Fibroblast of lung (primary cell): ENCODE data around the gene NDC1. TPM values are rescaled to one million over a fixed set of nuclear protein-coding genes. Genes with fewer than 3 reads are reported as not detected.

Experiments used
- DNase-seq, 2 donors: peaks; one replicate each; pipeline versions ENCODE4 v3.0.0 to v3.0.0-alpha.2; 2010; ENCODE audit warnings: low read depth in 2 of 2
- H2AFZ ChIP-seq: 2 replicates; pipeline ENCODE4 v1.5.1; 2012; ENCODE audit warnings: low read length, control low read depth, inconsistent platforms
- H3K27ac ChIP-seq: 2 replicates; pipeline ENCODE4 v1.5.1; 2011; ENCODE audit warnings: low read length, control low read depth; ENCODE audit not compliant: insufficient read depth
- H3K27me3 ChIP-seq: 2 replicates; pipeline ENCODE4 v1.5.1; 2011; ENCODE audit warnings: mild to moderate bottlenecking, low read length; ENCODE audit not compliant: control insufficient read depth, insufficient read depth
- H3K36me3 ChIP-seq: 2 replicates; pipeline ENCODE4 v1.5.1; 2011; ENCODE audit warnings: low read length; ENCODE audit not compliant: control insufficient read depth, insufficient read depth
- H3K4me1 ChIP-seq: 2 replicates; pipeline ENCODE4 v1.5.1; 2011; ENCODE audit warnings: low read length; ENCODE audit not compliant: control insufficient read depth, insufficient read depth; ENCODE audit errors: extremely low read depth
- H3K4me2 ChIP-seq: 2 replicates; pipeline ENCODE4 v1.5.1; 2011; ENCODE audit warnings: low read length, control low read depth; ENCODE audit not compliant: insufficient read depth; ENCODE audit errors: extremely low read depth
- H3K4me3 ChIP-seq, 4 experiments: fragments of 200-600 bp in 1 of 4; sonication (generic) in 1 of 4; replicated peaks in 1 of 4; 2 replicates each; pipeline ENCODE4 v1.5.1; 2011 to 2016; ENCODE audit warnings: low read length in 4 of 4, low read depth in 3 of 4, mild to moderate bottlenecking in 3 of 4, control low read depth in 2 of 4, inconsistent platforms in 1 of 4, mixed read lengths in 1 of 4; ENCODE audit not compliant: insufficient read depth in 1 of 4; ENCODE audit errors: control extremely low read depth in 1 of 4
- H3K79me2 ChIP-seq: 2 replicates; pipeline ENCODE4 v1.5.1; 2012; ENCODE audit warnings: mild to moderate bottlenecking, low read length, inconsistent platforms; ENCODE audit not compliant: control insufficient read depth, insufficient read depth
- H3K9ac ChIP-seq: 2 replicates; pipeline ENCODE4 v1.5.1; 2011; ENCODE audit warnings: mild to moderate bottlenecking, low read length, control low read depth; ENCODE audit not compliant: insufficient read depth
- H3K9me3 ChIP-seq: 2 replicates; pipeline ENCODE4 v1.5.1; 2012; ENCODE audit warnings: low read depth, low read length; ENCODE audit not compliant: control insufficient read depth, insufficient read depth
- H4K20me1 ChIP-seq: 2 replicates; pipeline ENCODE4 v1.5.1; 2011; ENCODE audit warnings: low read length; ENCODE audit not compliant: control insufficient read depth, insufficient read depth; ENCODE audit errors: extremely low read depth
- CTCF ChIP-seq, 2 donors: IDR thresholded peaks in 1 of 2; conservative IDR thresholded peaks in 1 of 2; 1 replicate in 1 of 2; 2 replicates in 1 of 2; pipeline ENCODE4 v1.5.1; 2011 to 2012; ENCODE audit warnings: low read length in 2 of 2, control low read depth in 1 of 2, inconsistent platforms in 1 of 2, low read depth in 1 of 2, mild to moderate bottlenecking in 1 of 2
- EZH2 ChIP-seq: IDR thresholded peaks from 2 replicates; pipeline ENCODE4 v1.5.1; 2012; ENCODE audit warnings: low read length, control low read depth, mild to moderate bottlenecking; ENCODE audit errors: missing control alignments
- polyA plus RNA-seq, 2 donors: library from polyadenylated mRNA; depleted of rRNA in 1 of 2; stranded (reverse) in 1 of 2; unstranded in 1 of 2; fragments of >200 nt; gene quantifications; 2 replicates each; pipeline ENCODE4 v1.2.1, GENCODE V29; 2011 to 2012; ENCODE audit warnings: missing spikeins in 1 of 2
- total RNA-seq: library from RNA; depleted of rRNA; stranded (reverse); fragments of >200 nt; gene quantifications from 2 replicates; pipeline ENCODE4 v1.2.1, GENCODE V29; 2014

NDC1 gene
- total and polyA plus RNA-seq, 2 donors (not counting 1 experiment from before 2014, with no cell fraction given): 11.6 to 14.3 TPM

GRCh38 chr1:53769184-53769583 is 68.9 kb downstream of the NDC1 start:
- Histone ChIP-seq H3K27me3 (no peaks in the 10 kb centered on the region), H3K4me3 (no peak overlapping the region), H4K20me1 (no peaks in the 10 kb centered on the region)

GRCh38 chr1:53766831-53767405 is 71.2 kb downstream of the NDC1 start:
- DNase-seq: peak; percentile 61 to 82
- H3K4me3 ChIP-seq: peak overlapping the region; percentile 3 to 40 (median 33)
- H3K79me2 ChIP-seq: no peaks in the 10 kb centered on the region
- peak overlapping the region; percentile 39 for H3K4me2 ChIP-seq
- H3K27me3 ChIP-seq: no peaks in the 10 kb centered on the region
- H2AFZ ChIP-seq: no peak overlapping the region
- H3K9ac ChIP-seq: no peak overlapping the region
- no peaks in the 10 kb centered on the region for H3K36me3 ChIP-seq
- H3K9me3 ChIP-seq: no peaks in the 10 kb centered on the region
- peaks cover 2% of the 10 kb centered on the region for H3K4me1 ChIP-seq
- TF ChIP-seq EZH2 (no peak), CTCF (conservative IDR thresholded peaks at IDR 0.05 in 1 of 2, IDR thresholded peaks at IDR 0.05 in 1 of 2; ENCODE audit: low read depth in 1 of 2, low read length in 2 of 2) (no peak)
- no peaks in the 10 kb centered on the region for H4K20me1 ChIP-seq
- H3K27ac ChIP-seq: peak overlapping the region; percentile 6

More at GRCh38 chr1:53769184-53769583, 68.9 kb downstream of the NDC1 start:
- Histone ChIP-seq H3K9me3 (no peaks in the 10 kb centered on the region), H2AFZ (no peak overlapping the region), H3K4me1 (peaks cover 2% of the 10 kb centered on the region), H3K27ac (no peak overlapping the region), H3K9ac (no peak overlapping the region), H3K79me2 (no peaks in the 10 kb centered on the region), H3K4me2 (no peak overlapping the region), H3K36me3 (no peaks in the 10 kb centered on the region)
- DNase-seq: no peak
- TF ChIP-seq CTCF (conservative IDR thresholded peaks at IDR 0.05 in 1 of 2, IDR thresholded peaks at IDR 0.05 in 1 of 2; ENCODE audit: low read depth in 1 of 2, low read length in 2 of 2) (no peak), EZH2 (no peak)

GRCh38 chr1:53766194-53766742 is 71.8 kb downstream of the NDC1 start:
- H3K27ac ChIP-seq: peak overlapping the region; percentile 6
- H3K79me2 ChIP-seq: no peaks in the 10 kb centered on the region
- H3K9ac ChIP-seq: no peak overlapping the region
- H4K20me1 ChIP-seq: no peaks in the 10 kb centered on the region
- H3K27me3 ChIP-seq: no peaks in the 10 kb centered on the region
- no peak overlapping the region for H2AFZ ChIP-seq
- H3K4me2 ChIP-seq: no peak overlapping the region
- no peaks in the 10 kb centered on the region for H3K9me3 ChIP-seq
- no peak for DNase-seq
- peaks cover 2% of the 10 kb centered on the region for H3K4me1 ChIP-seq
- H3K4me3 ChIP-seq: peak overlapping the region in 1 of 4 experiments; percentile 40
- TF ChIP-seq EZH2: no peak
- TF ChIP-seq CTCF (conservative IDR thresholded peaks at IDR 0.05 in 1 of 2, IDR thresholded peaks at IDR 0.05 in 1 of 2; ENCODE audit: low read depth in 1 of 2, low read length in 2 of 2): no peak
- no peaks in the 10 kb centered on the region for H3K36me3 ChIP-seq
